ENCODE measurements around the gene PHACTR2. TPM values are rescaled to one million over a fixed set of nuclear protein-coding genes. Genes with fewer than 3 reads are reported as not detected.

PHACTR2 gene
- total and polyA plus RNA-seq, 2 of the 13 experiments (the other 11 are each of a cell fraction or from before 2014, with no cell fraction given): 11.3 to 28.2 TPM

DNA sequence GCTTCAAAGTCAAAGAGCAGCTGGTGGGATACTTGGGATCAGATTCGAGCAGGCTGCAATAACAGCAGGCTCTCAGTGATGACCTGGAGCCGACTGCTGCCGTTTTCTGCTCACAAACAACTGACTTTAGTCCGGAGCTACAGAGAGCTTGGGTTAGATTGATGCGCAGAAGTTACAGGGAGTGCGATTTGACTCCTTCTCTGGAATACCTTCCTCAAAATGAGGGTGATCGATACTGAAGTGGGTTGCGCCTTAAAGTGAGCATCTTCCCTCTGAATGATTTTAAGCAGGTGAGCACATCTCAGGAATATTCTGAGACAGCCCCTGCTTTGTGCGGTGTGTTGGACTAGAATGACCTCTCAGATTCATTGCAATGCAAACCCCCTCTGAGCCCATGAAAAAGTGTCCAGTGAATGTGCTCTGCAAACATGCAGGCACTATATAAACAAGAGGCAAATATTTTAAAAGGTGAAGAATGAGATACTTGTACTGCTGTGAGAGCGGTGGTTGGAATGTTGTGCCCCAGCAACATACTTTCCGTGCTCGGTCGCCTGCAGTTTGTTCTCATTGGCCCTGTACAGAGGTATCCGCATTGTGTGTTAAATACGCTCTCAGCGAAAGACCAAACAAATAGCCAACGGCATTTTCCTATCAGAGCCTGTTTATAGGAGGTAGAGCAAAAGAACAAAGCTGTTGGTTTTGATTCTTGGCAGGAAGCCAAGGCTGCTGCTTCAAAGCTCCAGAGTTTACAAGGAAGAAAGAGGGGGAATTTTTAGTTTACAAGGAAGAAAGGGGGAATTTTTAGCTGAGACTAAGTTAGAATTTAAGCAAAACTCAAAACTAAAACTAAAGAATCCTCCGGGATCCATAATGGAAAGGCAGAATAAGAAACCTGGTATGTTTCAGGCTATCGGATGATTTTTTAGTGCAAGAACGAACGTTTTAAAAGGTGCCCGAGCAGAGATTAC, 67.7 kb downstream of the PHACTR2 start (continued):
- TF ChIP-seq, protein P1, sequence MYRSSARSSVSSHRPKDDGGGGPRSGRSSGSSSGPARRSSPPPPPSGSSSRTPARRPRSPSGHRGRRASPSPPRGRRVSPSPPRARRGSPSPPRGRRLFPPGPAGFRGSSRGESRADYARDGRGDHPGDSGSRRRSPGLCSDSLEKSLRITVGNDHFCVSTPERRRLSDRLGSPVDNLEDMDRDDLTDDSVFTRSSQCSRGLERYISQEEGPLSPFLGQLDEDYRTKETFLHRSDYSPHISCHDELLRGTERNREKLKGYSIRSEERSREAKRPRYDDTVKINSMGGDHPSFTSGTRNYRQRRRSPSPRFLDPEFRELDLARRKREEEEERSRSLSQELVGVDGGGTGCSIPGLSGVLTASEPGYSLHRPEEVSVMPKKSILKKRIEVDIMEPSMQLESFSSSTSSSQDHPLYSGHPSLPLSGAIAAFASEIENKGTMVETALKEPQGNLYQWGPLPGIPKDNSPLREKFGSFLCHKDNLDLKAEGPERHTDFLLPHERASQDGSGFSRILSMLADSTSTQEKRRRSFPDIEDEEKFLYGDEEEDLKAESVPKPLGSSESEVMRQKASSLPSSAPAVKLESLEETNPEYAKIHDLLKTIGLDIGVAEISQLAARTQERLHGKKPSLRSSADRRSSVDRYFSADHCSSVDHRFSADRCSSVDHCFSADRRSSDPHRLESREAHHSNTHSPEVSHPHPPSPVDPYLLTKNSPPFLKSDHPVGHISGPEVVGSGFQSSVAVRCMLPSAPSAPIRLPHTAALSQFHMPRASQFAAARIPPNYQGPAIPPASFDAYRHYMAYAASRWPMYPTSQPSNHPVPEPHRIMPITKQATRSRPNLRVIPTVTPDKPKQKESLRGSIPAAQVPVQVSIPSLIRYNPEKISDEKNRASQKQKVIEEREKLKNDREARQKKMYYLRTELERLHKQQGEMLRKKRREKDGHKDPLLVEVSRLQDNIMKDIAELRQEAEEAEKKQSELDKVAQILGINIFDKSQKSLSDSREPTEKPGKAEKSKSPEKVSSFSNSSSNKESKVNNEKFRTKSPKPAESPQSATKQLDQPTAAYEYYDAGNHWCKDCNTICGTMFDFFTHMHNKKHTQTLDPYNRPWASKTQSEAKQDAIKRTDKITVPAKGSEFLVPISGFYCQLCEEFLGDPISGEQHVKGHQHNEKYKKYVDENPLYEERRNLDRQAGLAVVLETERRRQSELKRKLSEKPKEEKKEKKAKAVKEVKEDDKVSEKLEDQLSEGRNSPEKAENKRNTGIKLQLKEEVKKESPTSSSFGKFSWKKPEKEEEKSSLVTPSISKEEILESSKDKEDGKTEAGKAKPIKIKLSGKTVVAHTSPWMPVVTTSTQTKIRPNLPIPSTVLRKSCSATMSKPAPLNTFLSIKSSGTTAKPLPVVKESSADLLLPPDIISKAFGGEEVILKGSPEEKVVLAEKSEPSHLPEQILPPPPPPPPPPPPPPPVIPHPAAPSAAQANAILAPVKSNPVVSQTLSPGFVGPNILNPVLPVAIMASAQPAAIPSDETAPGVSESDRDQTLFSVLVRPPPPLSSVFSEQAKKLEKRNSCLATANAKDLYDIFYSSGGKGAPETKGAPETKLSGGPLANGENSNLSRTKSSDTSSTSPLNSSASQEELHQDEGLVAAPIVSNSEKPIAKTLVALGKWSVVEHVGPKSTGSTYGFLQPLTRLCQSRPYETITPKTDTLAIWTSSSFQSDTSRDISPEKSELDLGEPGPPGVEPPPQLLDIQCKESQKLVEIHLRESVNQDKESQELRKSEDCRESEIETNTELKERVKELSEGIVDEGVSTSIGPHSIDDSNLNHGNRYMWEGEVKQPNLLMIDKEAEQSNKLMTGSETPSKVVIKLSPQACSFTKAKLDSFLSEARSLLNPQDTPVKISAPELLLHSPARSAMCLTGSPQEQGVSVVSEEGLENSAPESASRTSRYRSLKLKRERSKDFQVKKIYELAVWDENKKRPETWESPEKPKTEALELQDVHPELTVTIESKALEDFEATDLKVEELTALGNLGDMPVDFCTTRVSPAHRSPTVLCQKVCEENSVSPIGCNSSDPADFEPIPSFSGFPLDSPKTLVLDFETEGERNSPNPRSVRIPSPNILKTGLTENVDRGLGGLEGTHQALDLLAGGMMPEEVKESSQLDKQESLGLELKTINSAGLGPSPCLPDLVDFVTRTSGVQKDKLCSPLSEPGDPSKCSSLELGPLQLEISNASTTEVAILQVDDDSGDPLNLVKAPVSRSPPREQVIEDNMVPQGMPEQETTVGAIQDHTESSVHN (CRISPR knock-in tag; IDR thresholded peaks at IDR 0.05): no peak
- TF ChIP-seq ZNF777 (CRISPR knock-in tag; IDR thresholded peaks at IDR 0.05): 0 out of 2 replicates have a peak, but pooled peaks have one; percentile 48
- TF ChIP-seq, protein P2, sequence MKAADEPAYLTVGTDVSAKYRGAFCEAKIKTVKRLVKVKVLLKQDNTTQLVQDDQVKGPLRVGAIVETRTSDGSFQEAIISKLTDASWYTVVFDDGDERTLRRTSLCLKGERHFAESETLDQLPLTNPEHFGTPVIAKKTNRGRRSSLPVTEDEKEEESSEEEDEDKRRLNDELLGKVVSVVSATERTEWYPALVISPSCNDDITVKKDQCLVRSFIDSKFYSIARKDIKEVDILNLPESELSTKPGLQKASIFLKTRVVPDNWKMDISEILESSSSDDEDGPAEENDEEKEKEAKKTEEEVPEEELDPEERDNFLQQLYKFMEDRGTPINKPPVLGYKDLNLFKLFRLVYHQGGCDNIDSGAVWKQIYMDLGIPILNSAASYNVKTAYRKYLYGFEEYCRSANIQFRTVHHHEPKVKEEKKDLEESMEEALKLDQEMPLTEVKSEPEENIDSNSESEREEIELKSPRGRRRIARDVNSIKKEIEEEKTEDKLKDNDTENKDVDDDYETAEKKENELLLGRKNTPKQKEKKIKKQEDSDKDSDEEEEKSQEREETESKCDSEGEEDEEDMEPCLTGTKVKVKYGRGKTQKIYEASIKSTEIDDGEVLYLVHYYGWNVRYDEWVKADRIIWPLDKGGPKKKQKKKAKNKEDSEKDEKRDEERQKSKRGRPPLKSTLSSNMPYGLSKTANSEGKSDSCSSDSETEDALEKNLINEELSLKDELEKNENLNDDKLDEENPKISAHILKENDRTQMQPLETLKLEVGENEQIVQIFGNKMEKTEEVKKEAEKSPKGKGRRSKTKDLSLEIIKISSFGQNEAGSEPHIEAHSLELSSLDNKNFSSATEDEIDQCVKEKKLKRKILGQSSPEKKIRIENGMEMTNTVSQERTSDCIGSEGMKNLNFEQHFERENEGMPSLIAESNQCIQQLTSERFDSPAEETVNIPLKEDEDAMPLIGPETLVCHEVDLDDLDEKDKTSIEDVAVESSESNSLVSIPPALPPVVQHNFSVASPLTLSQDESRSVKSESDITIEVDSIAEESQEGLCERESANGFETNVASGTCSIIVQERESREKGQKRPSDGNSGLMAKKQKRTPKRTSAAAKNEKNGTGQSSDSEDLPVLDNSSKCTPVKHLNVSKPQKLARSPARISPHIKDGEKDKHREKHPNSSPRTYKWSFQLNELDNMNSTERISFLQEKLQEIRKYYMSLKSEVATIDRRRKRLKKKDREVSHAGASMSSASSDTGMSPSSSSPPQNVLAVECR (CRISPR knock-in tag; IDR thresholded peaks at IDR 0.05; ENCODE audit: borderline replicate concordance): peak; percentile 81; the same call in 1 of the 2 replicates
- TF ChIP-seq, protein P3, sequence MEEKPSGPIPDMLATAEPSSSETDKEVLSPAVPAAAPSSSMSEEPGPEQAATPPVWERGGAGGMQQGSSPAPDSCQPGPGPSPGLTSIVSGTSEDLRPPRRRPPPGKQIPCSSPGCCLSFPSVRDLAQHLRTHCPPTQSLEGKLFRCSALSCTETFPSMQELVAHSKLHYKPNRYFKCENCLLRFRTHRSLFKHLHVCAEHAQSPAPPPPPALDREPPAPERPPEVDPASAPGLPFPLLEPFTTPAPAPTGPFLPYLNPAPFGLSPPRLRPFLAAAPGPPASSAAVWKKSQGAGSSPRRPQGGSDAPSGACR (CRISPR knock-in tag; IDR thresholded peaks at IDR 0.05): 0 out of 2 replicates have a peak, but pooled peaks have one; percentile 45
- TF ChIP-seq, protein P4, sequence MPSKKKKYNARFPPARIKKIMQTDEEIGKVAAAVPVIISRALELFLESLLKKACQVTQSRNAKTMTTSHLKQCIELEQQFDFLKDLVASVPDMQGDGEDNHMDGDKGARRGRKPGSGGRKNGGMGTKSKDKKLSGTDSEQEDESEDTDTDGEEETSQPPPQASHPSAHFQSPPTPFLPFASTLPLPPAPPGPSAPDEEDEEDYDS (CRISPR knock-in tag; IDR thresholded peaks at IDR 0.05): peak; percentile 82
- TF ChIP-seq, protein P5, sequence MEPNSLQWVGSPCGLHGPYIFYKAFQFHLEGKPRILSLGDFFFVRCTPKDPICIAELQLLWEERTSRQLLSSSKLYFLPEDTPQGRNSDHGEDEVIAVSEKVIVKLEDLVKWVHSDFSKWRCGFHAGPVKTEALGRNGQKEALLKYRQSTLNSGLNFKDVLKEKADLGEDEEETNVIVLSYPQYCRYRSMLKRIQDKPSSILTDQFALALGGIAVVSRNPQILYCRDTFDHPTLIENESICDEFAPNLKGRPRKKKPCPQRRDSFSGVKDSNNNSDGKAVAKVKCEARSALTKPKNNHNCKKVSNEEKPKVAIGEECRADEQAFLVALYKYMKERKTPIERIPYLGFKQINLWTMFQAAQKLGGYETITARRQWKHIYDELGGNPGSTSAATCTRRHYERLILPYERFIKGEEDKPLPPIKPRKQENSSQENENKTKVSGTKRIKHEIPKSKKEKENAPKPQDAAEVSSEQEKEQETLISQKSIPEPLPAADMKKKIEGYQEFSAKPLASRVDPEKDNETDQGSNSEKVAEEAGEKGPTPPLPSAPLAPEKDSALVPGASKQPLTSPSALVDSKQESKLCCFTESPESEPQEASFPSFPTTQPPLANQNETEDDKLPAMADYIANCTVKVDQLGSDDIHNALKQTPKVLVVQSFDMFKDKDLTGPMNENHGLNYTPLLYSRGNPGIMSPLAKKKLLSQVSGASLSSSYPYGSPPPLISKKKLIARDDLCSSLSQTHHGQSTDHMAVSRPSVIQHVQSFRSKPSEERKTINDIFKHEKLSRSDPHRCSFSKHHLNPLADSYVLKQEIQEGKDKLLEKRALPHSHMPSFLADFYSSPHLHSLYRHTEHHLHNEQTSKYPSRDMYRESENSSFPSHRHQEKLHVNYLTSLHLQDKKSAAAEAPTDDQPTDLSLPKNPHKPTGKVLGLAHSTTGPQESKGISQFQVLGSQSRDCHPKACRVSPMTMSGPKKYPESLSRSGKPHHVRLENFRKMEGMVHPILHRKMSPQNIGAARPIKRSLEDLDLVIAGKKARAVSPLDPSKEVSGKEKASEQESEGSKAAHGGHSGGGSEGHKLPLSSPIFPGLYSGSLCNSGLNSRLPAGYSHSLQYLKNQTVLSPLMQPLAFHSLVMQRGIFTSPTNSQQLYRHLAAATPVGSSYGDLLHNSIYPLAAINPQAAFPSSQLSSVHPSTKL (CRISPR knock-in tag; IDR thresholded peaks at IDR 0.05): peak; percentile 96
- peak in 1 of 2 experiments; percentile 60; a peak in 1 of 4 replicates for TF ChIP-seq NR2F1 (CRISPR knock-in tag; IDR thresholded peaks at IDR 0.05)
- TF ChIP-seq ZNF263 (CRISPR knock-in tag; IDR thresholded peaks at IDR 0.05): no peak; the same call in 1 of the 2 replicates

Data from HepG2 (cell line).